Smooth muscle cell (in vitro differentiated cells): Measurements from ENCODE around the gene SYVN1. TPM values are rescaled to one million over a fixed set of nuclear protein-coding genes. Genes with fewer than 3 reads are reported as not detected.

Source experiments
- DNase-seq: peaks from one replicate; lab custom pipeline; 2025; ENCODE audit not compliant: unreplicated experiment; lab: John Stamatoyannopoulos, UW
- H2AFZ ChIP-seq: fragments of 200-600 bp; sonication (generic); 2 replicates; pipeline ENCODE4 v1.6.0; 2016; ENCODE audit warnings: antibody characterized with exemption, low read depth, mild to moderate bottlenecking
- H3F3A ChIP-seq: fragments of 200-600 bp; sonication (generic); 2 replicates; pipeline ENCODE4 v1.6.0; 2017; ENCODE audit warnings: antibody characterized with exemption, low read depth
- H3K27ac ChIP-seq: fragments of 200-600 bp; sonication (generic); 2 replicates; pipeline ENCODE4 v1.5.1; 2016; ENCODE audit warnings: low read depth, mild to moderate bottlenecking
- H3K27me3 ChIP-seq: fragments of 200-600 bp; sonication (generic); 2 replicates; pipeline ENCODE4 v1.6.1; 2016; ENCODE audit warnings: low read depth, mild to moderate bottlenecking
- H3K36me3 ChIP-seq: fragments of 200-600 bp; sonication (generic); 2 replicates; pipeline ENCODE4 v1.5.1; 2016; ENCODE audit warnings: low read depth
- H3K4me1 ChIP-seq: fragments of 200-600 bp; sonication (generic); 2 replicates; pipeline ENCODE4 v1.5.1; 2016; ENCODE audit warnings: low read depth
- H3K4me2 ChIP-seq: fragments of 200-600 bp; sonication (generic); 2 replicates; pipeline ENCODE4 v1.6.0; 2016; ENCODE audit warnings: mild to moderate bottlenecking
- H3K4me3 ChIP-seq: fragments of 200-600 bp; sonication (generic); 2 replicates; pipeline ENCODE4 v1.5.1; 2016; ENCODE audit warnings: mild to moderate bottlenecking
- H3K79me2 ChIP-seq: fragments of 200-600 bp; sonication (generic); 2 replicates; pipeline ENCODE4 v1.6.0; 2016; ENCODE audit warnings: low read depth, mild to moderate bottlenecking
- H3K9ac ChIP-seq: fragments of 200-600 bp; sonication (generic); 2 replicates; pipeline ENCODE4 v1.6.0; 2016; ENCODE audit warnings: low read depth
- H3K9me3 ChIP-seq: fragments of 200-600 bp; sonication (generic); replicated peaks from 2 replicates; pipeline ENCODE4 v1.5.1; 2016; ENCODE audit warnings: low read depth
- H4K20me1 ChIP-seq: fragments of 200-600 bp; sonication (generic); 2 replicates; pipeline ENCODE4 v1.6.0; 2016; ENCODE audit warnings: low read depth
- CTCF ChIP-seq: fragments of 200-600 bp; sonication (generic); IDR thresholded peaks from 2 replicates; pipeline ENCODE4 v1.5.1; 2017; ENCODE audit warnings: borderline replicate concordance, mild to moderate bottlenecking, antibody characterized with exemption; ENCODE audit not compliant: insufficient read depth, poor library complexity, severe bottlenecking
- WGBS: methylation state at CpG from one replicate; pipeline ENCODE4 v1.1.7; 2016; ENCODE audit warnings: low lambda C conversion rate; 5-methylcytosine and 5-hydroxymethylcytosine counted together
- polyA plus RNA-seq: library from polyadenylated mRNA; unstranded; fragments of >200 nt; fragmentation: Nextera tagmentation; extraction: Ambion mirVana; gene quantifications from 2 replicates; pipeline ENCODE4 v1.2.1, GENCODE V29; 2016
- total RNA-seq: library from RNA; depleted of rRNA; stranded (reverse); fragments of >200 nt; gene quantifications from 2 replicates; pipeline ENCODE4 v1.2.3, GENCODE V29; 2014

SYVN1 gene
- total and polyA plus RNA-seq, 2 experiments from 2014 or later: 30.0 to 52.0 TPM

GRCh38 chr11:65125197-65126056 is 8.9 kb downstream of the SYVN1 start:
- 96% methylated on average over 12 of the region's 12 CpGs for WGBS
- H3K27ac ChIP-seq: no peak overlapping the region
- H3K27me3 ChIP-seq: no peaks in the 10 kb centered on the region
- H3K9me3 ChIP-seq: no peaks in the 10 kb centered on the region
- no peak overlapping the region for H3K4me3 ChIP-seq
- TF ChIP-seq CTCF: no peak
- peaks cover 26% of the 10 kb centered on the region for H3F3A ChIP-seq
- H3K4me2 ChIP-seq: no peak overlapping the region
- H3K79me2 ChIP-seq: peaks cover 38% of the 10 kb centered on the region
- no peak overlapping the region for H2AFZ ChIP-seq
- no peak for DNase-seq
- H3K4me1 ChIP-seq: peaks cover 11% of the 10 kb centered on the region
- H4K20me1 ChIP-seq: peaks cover 4% of the 10 kb centered on the region
- no peak overlapping the region for H3K9ac ChIP-seq
- H3K36me3 ChIP-seq: no peaks in the 10 kb centered on the region

- Histone ChIP-seq H3K4me3 (no peak overlapping the region), H3K9me3 (no peaks in the 10 kb centered on the region), H3K27me3 (no peaks in the 10 kb centered on the region), H3K36me3 (no peaks in the 10 kb centered on the region), H3K79me2 (peaks cover 46% of the 10 kb centered on the region), H3F3A (peaks cover 34% of the 10 kb centered on the region), H2AFZ (no peak overlapping the region), H3K9ac (no peak overlapping the region), H3K27ac (no peak overlapping the region), H3K4me2 (no peak overlapping the region), H4K20me1 (peaks cover 4% of the 10 kb centered on the region), H3K4me1 (peaks cover 11% of the 10 kb centered on the region)
- no peak for TF ChIP-seq CTCF
- over 99% methylated on average over 5 of the region's 5 CpGs for WGBS
- DNase-seq: no peak
Measured at GRCh38 chr11:65124480-65125196, 9.7 kb downstream of the SYVN1 start.

GRCh38 chr11:65121865-65122696 is 12.2 kb downstream of the SYVN1 start, which contains the start of the genes FAU and MRPL49:
Gene FAU (minus strand): TSS chr11:65122134. CDS start chr11:65121813, 321 bp downstream.
Gene MRPL49 (plus strand): TSS chr11:65122321. CDS start chr11:65122347, 26 bp downstream.
- H3K4me1 ChIP-seq: peaks cover 11% of the 10 kb centered on the region
- 1% methylated on average over 61 of the region's 64 CpGs for WGBS
- DNase-seq: peak; percentile 78
- no peak for TF ChIP-seq CTCF
- peaks cover 46% of the 10 kb centered on the region for H3K79me2 ChIP-seq
- H3F3A ChIP-seq: peaks cover 30% of the 10 kb centered on the region
- peak within 1 kb of the TSS; percentile 89 for H3K27ac ChIP-seq
- H2AFZ ChIP-seq: peak within 1 kb of the TSS; percentile 26
- peak within 1 kb of the TSS; percentile 96 for H3K9ac ChIP-seq
- H3K27me3 ChIP-seq: no peaks in the 10 kb centered on the region
- H3K4me3 ChIP-seq: peak within 1 kb of the TSS; percentile 66
- no peaks in the 10 kb centered on the region for H3K36me3 ChIP-seq
- peak within 1 kb of the TSS; percentile 94 for H3K4me2 ChIP-seq
- H4K20me1 ChIP-seq: no peaks in the 10 kb centered on the region
- no peaks in the 10 kb centered on the region for H3K9me3 ChIP-seq
